Measurements from ENCODE around the gene SYTL1. TPM values are rescaled to one million over a fixed set of nuclear protein-coding genes. Genes with fewer than 3 reads are reported as not detected.

SYTL1 gene
- total and polyA plus RNA-seq, 9 of the 15 experiments (the other 6 are each of a cell fraction or from before 2014, with no cell fraction given), result 0.04 to 9.3 (median 1.7) TPM

DNA sequence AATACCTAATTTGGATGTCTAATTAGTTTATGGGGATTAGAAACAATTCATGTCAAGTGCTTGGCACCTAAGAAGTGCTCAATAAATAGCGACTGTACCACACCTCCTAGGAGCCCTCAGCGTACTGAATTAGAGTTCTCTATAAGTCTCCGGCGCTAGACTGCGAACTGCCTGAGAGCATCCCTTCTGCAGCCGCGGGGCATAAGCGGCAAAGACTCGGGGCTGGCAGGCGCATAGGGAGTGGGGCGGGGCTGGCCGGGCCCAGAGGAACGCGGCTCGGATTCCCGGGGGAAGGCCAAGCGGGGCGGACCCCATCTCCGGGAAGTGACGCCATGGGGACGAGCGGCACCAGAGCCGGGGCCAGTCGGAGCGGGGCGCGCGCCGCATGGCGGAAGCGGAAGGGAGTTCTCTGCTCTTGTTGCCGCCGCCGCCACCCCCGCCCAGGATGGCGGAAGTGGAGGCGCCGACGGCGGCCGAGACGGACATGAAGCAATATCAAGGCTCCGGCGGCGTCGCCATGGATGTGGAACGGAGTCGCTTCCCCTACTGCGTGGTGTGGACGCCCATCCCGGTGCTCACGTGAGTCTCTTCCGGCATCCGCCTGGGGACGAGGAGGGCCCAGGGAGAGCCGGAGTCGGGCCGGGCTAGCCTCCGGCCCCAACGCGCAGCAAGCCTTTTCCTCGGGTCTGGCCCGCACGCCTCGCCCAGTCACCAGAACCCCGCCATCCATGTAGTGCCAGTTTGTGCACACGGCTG is 19.8 kb upstream of the SYTL1 start, which contains the start of gene TMEM222 (continued):
- TF ChIP-seq ZKSCAN3 (CRISPR knock-in tag; IDR thresholded peaks at IDR 0.05) (peak; percentile 63; the same call in 1 of the 2 replicates), NFRKB (IDR thresholded peaks at IDR 0.05; ENCODE audit: low read depth) (peak; percentile 93), STAT5A (IDR thresholded peaks at IDR 0.05; ENCODE audit: borderline replicate concordance, low read length) (no peak), CSDE1 (IDR thresholded peaks at IDR 0.05) (peak in 1 of 2 experiments; percentile 72; a peak in 2 of 4 replicates), KAT8 (IDR thresholded peaks at IDR 0.05; ENCODE audit: low read depth) (no peak; the same call in 1 of the 2 replicates), HNRNPK (IDR thresholded peaks at IDR 0.05; ENCODE audit: low read depth, low read length, poor library complexity, severe bottlenecking) (no peak), BRCA1 (IDR thresholded peaks at IDR 0.05) (no peak), BRCA1 (CRISPR knock-in tag; IDR thresholded peaks at IDR 0.05) (no peak), PPARD (CRISPR knock-in tag; IDR thresholded peaks at IDR 0.05) (no peak), POLR3G (IDR thresholded peaks at IDR 0.05; ENCODE audit: extremely low read depth, insufficient read length, insufficient replicate concordance) (no peak), ZNF445 (CRISPR knock-in tag; IDR thresholded peaks at IDR 0.05; ENCODE audit: low read depth) (no peak), MAFG (tag; conservative IDR thresholded peaks at IDR 0.05) (no peak), PHB2 (IDR thresholded peaks at IDR 0.05; ENCODE audit: low read depth) (no peak), NCOR1 (IDR thresholded peaks at IDR 0.05) (peak; percentile 70), ZNF408 (CRISPR knock-in tag; IDR thresholded peaks at IDR 0.05; ENCODE audit: low read depth) (no peak), GATAD2A (IDR thresholded peaks at IDR 0.05) (peak; percentile 68; the same call in 1 of the 2 replicates)
- TF ChIP-seq, protein P1, sequence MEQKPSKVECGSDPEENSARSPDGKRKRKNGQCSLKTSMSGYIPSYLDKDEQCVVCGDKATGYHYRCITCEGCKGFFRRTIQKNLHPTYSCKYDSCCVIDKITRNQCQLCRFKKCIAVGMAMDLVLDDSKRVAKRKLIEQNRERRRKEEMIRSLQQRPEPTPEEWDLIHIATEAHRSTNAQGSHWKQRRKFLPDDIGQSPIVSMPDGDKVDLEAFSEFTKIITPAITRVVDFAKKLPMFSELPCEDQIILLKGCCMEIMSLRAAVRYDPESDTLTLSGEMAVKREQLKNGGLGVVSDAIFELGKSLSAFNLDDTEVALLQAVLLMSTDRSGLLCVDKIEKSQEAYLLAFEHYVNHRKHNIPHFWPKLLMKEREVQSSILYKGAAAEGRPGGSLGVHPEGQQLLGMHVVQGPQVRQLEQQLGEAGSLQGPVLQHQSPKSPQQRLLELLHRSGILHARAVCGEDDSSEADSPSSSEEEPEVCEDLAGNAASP (IDR thresholded peaks at IDR 0.05), result no peak
- TF ChIP-seq, protein P2, sequence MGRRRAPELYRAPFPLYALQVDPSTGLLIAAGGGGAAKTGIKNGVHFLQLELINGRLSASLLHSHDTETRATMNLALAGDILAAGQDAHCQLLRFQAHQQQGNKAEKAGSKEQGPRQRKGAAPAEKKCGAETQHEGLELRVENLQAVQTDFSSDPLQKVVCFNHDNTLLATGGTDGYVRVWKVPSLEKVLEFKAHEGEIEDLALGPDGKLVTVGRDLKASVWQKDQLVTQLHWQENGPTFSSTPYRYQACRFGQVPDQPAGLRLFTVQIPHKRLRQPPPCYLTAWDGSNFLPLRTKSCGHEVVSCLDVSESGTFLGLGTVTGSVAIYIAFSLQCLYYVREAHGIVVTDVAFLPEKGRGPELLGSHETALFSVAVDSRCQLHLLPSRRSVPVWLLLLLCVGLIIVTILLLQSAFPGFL (CRISPR knock-in tag; IDR thresholded peaks at IDR 0.05), result peak; percentile 78; the same call in 1 of the 2 replicates
- TF ChIP-seq, protein P3, sequence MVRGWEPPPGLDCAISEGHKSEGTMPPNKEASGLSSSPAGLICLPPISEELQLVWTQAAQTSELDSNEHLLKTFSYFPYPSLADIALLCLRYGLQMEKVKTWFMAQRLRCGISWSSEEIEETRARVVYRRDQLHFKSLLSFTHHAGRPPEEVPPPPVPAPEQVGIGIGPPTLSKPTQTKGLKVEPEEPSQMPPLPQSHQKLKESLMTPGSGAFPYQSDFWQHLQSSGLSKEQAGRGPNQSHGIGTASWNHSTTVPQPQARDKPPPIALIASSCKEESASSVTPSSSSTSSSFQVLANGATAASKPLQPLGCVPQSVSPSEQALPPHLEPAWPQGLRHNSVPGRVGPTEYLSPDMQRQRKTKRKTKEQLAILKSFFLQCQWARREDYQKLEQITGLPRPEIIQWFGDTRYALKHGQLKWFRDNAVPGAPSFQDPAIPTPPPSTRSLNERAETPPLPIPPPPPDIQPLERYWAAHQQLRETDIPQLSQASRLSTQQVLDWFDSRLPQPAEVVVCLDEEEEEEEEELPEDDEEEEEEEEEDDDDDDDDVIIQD (CRISPR knock-in tag; IDR thresholded peaks at IDR 0.05), result no peak
- TF ChIP-seq, protein P4, sequence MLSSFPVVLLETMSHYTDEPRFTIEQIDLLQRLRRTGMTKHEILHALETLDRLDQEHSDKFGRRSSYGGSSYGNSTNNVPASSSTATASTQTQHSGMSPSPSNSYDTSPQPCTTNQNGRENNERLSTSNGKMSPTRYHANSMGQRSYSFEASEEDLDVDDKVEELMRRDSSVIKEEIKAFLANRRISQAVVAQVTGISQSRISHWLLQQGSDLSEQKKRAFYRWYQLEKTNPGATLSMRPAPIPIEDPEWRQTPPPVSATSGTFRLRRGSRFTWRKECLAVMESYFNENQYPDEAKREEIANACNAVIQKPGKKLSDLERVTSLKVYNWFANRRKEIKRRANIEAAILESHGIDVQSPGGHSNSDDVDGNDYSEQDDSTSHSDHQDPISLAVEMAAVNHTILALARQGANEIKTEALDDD (IDR thresholded peaks at IDR 0.05), result no peak
- TF ChIP-seq, protein P5, sequence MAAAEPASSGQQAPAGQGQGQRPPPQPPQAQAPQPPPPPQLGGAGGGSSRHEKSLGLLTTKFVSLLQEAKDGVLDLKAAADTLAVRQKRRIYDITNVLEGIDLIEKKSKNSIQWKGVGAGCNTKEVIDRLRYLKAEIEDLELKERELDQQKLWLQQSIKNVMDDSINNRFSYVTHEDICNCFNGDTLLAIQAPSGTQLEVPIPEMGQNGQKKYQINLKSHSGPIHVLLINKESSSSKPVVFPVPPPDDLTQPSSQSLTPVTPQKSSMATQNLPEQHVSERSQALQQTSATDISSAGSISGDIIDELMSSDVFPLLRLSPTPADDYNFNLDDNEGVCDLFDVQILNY (CRISPR knock-in tag; IDR thresholded peaks at IDR 0.05), result 0 out of 2 replicates have a peak, but pooled peaks have one; percentile 33
- TF ChIP-seq, protein P6, sequence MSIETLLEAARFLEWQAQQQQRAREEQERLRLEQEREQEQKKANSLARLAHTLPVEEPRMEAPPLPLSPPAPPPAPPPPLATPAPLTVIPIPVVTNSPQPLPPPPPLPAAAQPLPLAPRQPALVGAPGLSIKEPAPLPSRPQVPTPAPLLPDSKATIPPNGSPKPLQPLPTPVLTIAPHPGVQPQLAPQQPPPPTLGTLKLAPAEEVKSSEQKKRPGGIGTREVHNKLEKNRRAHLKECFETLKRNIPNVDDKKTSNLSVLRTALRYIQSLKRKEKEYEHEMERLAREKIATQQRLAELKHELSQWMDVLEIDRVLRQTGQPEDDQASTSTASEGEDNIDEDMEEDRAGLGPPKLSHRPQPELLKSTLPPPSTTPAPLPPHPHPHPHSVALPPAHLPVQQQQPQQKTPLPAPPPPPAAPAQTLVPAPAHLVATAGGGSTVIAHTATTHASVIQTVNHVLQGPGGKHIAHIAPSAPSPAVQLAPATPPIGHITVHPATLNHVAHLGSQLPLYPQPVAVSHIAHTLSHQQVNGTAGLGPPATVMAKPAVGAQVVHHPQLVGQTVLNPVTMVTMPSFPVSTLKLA (conservative IDR thresholded peaks at IDR 0.05), result peak; percentile 95 to 98

Measured in K562 (cell line).